ENCODE results near the gene B3GALT5.
A peak's percentile ranks its signal among the peaks of the same experiment; 100 is the strongest.

The B3GALT5 gene

DNA sequence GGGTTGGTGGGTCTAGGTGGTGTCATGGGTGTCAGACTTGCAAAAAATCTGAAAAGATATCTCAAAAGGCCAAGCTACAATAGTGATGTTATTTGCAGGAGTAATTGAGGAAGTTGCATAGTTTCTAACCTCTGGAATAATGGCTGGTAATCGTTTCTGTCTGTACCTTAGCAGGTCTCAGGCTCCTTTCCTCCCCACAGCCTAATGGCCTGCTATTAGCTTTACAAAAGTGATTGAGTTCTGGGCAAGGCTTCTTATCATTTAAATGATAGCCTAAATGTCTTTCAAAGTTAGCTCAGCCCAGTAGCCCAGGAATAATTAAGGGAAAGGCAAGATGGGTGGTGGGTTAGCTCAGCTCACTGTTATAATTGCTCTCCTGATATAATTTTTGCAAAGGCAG is 94.6 kb downstream of the B3GALT5 start:
- no peak for DNase-seq

- DNase-seq, result no peak
Measured at GRCh38 chr21:39710866-39711265, 98.1 kb downstream of the B3GALT5 start.

DNA sequence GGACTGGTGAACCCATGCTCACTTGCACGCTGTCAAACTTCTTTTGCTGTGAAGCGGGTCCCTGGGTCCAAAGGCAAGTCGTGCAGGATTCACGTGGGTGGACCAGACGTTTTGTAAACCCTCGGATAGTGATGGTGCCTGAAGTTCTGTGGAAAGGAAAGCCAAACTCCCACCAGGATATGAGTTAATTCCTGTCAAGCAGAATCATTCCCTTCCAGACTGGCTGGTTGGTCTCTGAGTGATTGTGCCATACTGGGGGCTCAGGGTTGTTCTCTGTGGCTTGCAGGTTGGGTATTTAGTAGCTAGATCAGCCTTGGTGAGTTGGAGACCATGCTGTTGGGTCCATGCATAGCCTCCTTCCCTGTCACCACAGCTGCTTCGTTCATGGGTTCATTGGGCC is 99.5 kb downstream of the B3GALT5 start:
- DNase-seq, result no peak

- DNase-seq, result no peak
Measured at GRCh38 chr21:39712976-39713375, 100.2 kb downstream of the B3GALT5 start.

DNA sequence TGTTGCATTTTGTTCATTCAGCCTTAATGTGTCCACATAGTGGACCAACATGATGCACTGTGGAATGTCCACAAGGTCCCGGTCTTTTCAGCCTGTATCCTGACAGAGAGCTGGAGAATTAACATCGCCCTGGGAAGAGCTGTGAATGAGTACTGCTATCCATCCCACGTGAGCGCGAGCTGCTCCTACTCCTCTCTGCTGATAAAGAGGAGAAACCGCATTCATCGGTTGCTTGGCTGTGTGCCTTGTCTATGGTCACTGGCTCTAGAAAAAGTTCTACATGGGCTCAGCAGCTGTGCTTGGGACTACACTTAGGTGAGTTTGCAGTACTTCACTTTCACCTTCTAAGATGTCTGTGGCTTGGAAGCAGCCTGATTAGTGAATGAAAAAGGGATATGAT is 101.2 kb downstream of the B3GALT5 start:
- no peak for DNase-seq

- DNase-seq, result no peak
Measured at GRCh38 chr21:39714331-39714730, 101.6 kb downstream of the B3GALT5 start.

DNA sequence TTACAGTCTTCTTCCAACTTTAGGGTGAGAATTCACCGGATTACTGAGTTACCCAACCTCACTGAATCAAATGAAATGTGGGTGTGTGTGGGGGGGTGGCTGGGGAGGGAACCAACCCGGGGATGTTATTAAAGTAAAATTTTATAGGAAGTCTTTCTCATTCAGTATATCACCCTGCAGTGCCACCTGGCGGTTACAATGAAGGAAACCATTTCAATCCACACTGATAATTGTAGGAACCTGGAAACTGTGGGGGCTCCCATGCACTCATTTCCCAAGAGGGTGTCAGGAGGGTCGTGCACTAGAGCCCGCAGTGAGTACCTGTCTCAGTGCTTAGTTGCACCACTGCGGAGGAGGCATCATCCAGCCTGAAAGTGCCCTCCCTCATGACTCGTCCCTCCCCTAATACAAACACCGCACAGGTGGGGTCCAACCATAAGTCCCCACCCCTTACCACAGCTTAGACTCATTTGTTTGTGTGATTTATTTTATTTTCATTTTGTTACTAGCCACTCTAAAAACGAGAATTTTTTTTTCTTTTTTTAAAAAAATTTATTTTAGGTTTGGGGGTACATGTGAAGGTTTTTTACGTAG is 103.2 kb downstream of the B3GALT5 start:
- DNase-seq, result peak; percentile 81

- no peak for DNase-seq
Measured at GRCh38 chr21:39720126-39720778, 107.5 kb downstream of the B3GALT5 start.

- no peak for DNase-seq
Measured at GRCh38 chr21:39721885-39722284, 109.1 kb downstream of the B3GALT5 start.
